Thoracic aorta (tissue), 2 donors: ENCODE results near the gene FAM120B. TPM values are rescaled to one million over a fixed set of nuclear protein-coding genes. Genes with fewer than 3 reads are reported as not detected.

ENCODE experiments used
- ATAC-seq: fragments of 150-250 bp; one replicate; pipeline ENCODE4 v1.8.0; 2017; ENCODE audit warnings: low read depth; ENCODE audit not compliant: insufficient number of reproducible peaks, low FRiP score
- DNase-seq: peaks from one replicate; pipeline ENCODE4 v3.0.0-alpha.2; 2020; ENCODE audit warnings: low spot score
- H3K27ac ChIP-seq, 2 donors: fragments of 200-600 bp; sonication (generic); 1 replicate in 1 of 2; 2 replicates in 1 of 2; pipeline ENCODE4 v1.5.1; 2016; ENCODE audit warnings: mild to moderate bottlenecking in 2 of 2, moderate library complexity in 2 of 2
- H3K27me3 ChIP-seq: fragments of 200-600 bp; sonication (generic); replicated peaks from 2 replicates; pipeline ENCODE4 v1.6.0; 2016; ENCODE audit warnings: mild to moderate bottlenecking; ENCODE audit not compliant: insufficient read depth
- H3K36me3 ChIP-seq: fragments of 200-600 bp; sonication (generic); one replicate; pipeline ENCODE4 v1.5.1; 2016
- H3K4me1 ChIP-seq, 2 donors: fragments of 200-600 bp; sonication (generic); 1 replicate in 1 of 2; 2 replicates in 1 of 2; pipeline versions ENCODE4 v1.5.1 to v1.6.0; 2016; ENCODE audit warnings: low read depth in 2 of 2, mild to moderate bottlenecking in 1 of 2; ENCODE audit not compliant: control insufficient read depth in 1 of 2
- H3K4me3 ChIP-seq: fragments of 200-600 bp; sonication (generic); 2 replicates; pipeline ENCODE4 v1.5.1; 2016; ENCODE audit warnings: mild to moderate bottlenecking
- H3K9me3 ChIP-seq: fragments of 200-600 bp; sonication (generic); 2 replicates; pipeline ENCODE4 v1.5.1; 2016
- total RNA-seq, 2 donors: library from RNA; depleted of rRNA; stranded (reverse); fragments of >200 nt; gene quantifications; one replicate each; pipeline versions ENCODE4 v1.1.0 to v1.2.3, GENCODE V29; 2016
- TF ChIP-seq, protein P1 (sequence below): fragments of 200-600 bp; sonication (generic); IDR thresholded peaks from one replicate; pipeline ENCODE4 v1.5.1; 2019; ENCODE audit warnings: antibody characterized with exemption

FAM120B gene
- total RNA-seq, 2 donors from 2014 or later = 21.0 to 24.1 TPM

DNA sequence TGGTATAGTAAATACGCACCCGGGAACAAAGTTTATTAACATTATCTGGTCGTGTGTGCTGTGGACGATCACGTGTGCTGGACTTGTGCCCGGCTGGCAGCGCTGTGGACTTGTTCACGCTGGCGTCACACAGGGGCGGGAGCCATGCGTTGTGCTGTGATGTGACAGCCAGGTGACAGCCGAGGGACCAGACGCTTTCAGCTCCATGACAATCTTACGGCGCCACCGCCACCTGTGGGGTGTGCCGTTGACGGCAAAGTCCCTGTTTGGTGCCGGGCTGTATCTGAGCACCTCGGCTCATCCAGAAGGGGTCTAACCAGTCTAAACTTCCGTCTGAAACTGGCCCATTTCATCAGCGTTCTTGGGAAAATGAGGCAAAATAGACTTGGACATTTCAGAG is 40.9 kb upstream of the FAM120B start:
- H3K9me3 ChIP-seq = no peaks in the 10 kb centered on the region
- no peaks in the 10 kb centered on the region for H3K4me1 ChIP-seq

DNA sequence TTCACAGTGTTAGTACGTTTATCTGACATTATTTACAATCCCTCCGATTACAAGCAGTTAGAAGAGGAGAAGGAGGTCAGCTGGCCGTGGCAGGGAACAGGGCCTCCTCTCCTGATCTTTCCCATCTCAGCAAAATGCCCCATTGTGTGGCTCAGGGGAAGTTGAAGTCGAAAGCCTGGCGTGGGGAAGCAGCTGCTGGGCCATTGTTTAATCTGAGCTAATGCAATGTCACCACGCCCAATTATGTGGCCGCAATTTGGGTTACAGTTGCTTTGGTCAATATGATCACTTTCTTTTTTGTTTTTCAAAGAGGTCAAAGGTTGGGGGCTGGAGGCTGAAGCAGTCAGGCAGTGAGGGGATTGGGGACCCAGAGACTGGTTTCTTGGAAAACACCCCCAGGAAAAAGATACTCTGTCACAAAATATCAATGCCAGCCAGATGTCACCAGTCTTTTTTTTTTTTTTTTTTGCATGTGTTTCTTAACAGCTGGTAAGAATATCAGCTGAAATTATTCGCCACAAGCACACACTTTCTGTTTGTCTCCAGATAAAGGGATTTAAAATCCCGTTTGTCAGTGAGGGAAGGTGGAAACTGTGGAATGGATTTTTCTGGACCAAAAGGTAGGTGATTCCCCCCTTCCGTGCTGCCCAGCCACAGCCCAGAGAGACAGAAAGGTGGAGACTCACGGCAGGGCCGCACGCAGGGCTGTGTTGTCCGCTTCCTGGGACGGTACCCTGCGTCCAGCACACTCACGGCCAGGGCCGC is 40.3 kb upstream of the FAM120B start:
- ATAC-seq (no peak), DNase-seq (no peak)
- Histone ChIP-seq H3K9me3 (no peaks in the 10 kb centered on the region), H3K27ac (no peak overlapping the region), H3K36me3 (no peaks in the 10 kb centered on the region), H3K4me3 (no peak overlapping the region), H3K4me1 (no peaks in the 10 kb centered on the region), H3K27me3 (no peaks in the 10 kb centered on the region)
- TF ChIP-seq, protein P1, sequence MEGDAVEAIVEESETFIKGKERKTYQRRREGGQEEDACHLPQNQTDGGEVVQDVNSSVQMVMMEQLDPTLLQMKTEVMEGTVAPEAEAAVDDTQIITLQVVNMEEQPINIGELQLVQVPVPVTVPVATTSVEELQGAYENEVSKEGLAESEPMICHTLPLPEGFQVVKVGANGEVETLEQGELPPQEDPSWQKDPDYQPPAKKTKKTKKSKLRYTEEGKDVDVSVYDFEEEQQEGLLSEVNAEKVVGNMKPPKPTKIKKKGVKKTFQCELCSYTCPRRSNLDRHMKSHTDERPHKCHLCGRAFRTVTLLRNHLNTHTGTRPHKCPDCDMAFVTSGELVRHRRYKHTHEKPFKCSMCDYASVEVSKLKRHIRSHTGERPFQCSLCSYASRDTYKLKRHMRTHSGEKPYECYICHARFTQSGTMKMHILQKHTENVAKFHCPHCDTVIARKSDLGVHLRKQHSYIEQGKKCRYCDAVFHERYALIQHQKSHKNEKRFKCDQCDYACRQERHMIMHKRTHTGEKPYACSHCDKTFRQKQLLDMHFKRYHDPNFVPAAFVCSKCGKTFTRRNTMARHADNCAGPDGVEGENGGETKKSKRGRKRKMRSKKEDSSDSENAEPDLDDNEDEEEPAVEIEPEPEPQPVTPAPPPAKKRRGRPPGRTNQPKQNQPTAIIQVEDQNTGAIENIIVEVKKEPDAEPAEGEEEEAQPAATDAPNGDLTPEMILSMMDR = no peak

More for the DNA sequence above, 40.9 kb upstream of the FAM120B start:
- no peak overlapping the region for H3K27ac ChIP-seq
- no peaks in the 10 kb centered on the region for H3K36me3 ChIP-seq
- H3K27me3 ChIP-seq = no peaks in the 10 kb centered on the region
- TF ChIP-seq, protein P1 = no peak
- no peak for DNase-seq
- H3K4me3 ChIP-seq = no peak overlapping the region
- no peak for ATAC-seq

DNA sequence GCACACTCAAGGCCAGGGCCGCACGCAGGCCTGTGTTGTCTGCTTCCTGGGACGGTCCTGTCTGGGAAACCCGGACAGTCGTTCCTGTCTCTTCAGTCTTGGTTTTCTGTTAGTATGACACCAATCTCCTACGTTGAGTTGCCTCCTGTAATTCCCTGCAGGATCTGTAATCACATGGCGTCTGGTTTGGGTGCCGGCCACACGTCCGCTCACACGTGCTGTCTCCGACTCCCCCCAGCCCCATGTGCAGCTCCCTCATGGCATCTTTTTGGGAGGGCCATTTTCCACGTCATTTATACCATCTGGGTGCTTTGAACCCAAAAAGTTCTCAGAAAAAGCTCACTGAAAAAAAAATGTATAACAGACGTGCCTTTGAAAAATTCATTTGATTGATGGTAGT is 38.9 kb upstream of the FAM120B start:
- Histone ChIP-seq H3K36me3 (no peaks in the 10 kb centered on the region), H3K27ac (no peak overlapping the region), H3K4me1 (no peaks in the 10 kb centered on the region), H3K9me3 (no peaks in the 10 kb centered on the region), H3K27me3 (no peaks in the 10 kb centered on the region), H3K4me3 (no peak overlapping the region)
- ATAC-seq = no peak
- DNase-seq = no peak
- TF ChIP-seq, protein P1 = no peak

DNA sequence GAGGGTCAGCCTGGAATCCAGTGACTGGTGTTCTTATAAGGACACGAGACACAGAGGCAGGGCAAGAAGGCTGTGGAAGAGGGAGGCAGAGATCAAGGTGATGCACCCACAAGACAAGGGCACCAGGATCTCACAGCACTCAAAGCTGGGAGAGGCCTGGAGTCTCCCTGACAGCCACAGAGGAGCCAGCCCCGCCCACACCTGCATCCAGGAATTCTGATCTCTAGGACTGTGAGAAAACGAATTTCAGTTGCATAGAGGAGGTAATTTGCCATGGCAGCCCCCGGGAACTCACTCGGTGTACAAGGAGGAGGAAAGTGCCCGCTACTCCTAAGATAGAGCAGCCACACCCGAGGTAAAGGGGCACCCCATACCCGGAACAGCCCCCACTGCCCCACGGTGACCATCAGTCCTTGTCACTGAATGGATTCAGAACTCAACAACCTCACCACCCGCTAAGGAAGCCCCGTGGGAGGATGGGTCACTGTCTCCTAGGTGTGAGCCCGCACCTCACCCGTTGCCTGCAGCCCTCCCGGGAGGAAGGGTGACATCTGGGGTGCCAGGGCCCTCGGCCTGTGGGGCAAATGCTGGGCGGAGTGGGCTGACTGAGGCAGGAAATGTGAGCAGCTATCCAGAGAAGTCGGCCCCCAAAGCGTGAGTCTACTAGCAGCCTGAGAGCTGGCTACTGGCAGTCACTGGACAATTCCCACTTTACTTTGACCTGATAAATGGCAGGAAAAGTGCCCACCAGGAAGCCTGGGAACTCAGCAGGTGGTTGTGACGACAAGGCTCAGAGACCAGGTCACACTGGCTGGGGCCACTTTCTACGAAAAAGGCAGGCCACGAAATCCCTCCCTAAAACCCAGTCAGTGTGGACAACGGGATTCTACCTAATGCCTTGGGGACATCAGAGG is 38.1 kb upstream of the FAM120B start:
- Histone ChIP-seq H3K27me3 (no peaks in the 10 kb centered on the region), H3K4me1 (no peaks in the 10 kb centered on the region), H3K9me3 (no peaks in the 10 kb centered on the region), H3K4me3 (no peak overlapping the region), H3K27ac (no peak overlapping the region), H3K36me3 (no peaks in the 10 kb centered on the region)
- DNase-seq (no peak), ATAC-seq (no peak)
- TF ChIP-seq, protein P1 = no peak

DNA sequence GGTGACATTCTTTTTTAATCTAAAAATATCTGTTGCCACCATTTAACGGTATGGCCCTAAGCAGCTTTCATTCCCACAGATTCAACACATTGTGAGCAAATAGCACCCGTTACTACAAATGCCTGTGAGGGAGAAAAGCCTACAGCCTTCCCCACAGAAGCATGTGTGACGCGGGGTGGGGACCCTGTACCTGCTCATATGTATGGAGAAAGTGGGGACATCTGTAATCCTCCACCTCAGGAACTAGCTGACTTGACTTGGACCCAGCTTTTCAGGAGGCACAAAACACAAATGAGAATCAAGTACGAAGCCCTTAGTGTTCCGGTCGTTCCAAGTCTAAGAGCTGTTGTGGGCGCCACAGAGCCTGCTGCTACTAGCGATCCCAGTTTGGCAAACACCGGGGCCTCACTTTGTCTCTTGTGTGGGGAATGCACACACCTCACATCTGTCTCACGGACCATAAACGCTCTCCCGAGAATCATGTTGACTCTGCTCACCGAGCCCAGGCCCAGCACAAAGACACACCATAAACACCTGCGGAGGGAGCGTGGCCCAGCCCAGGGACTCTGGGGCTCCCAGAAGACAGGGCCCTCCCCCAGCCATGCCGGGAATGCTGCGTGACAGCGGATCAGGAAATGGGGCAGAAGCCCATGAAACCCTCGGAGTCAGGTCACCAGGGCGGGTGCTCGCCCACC is 37.3 kb upstream of the FAM120B start:
- Histone ChIP-seq H3K9me3 (no peaks in the 10 kb centered on the region), H3K4me3 (no peak overlapping the region), H3K36me3 (no peaks in the 10 kb centered on the region), H3K27me3 (no peaks in the 10 kb centered on the region), H3K4me1 (no peaks in the 10 kb centered on the region), H3K27ac (no peak overlapping the region)
- ATAC-seq (no peak), DNase-seq (no peak)
- TF ChIP-seq, protein P1 = no peak
